Stimulated activated CD8-positive, alpha-beta memory T cell treated with anti-CD3 and anti-CD28 coated beads, Interleukin-15, amount 100 ng/mL, for 4 hours (primary cell): ENCODE data around the gene TRPM1.

Source experiments
- DNase-seq, 2 donors: peaks; one replicate each; pipeline ENCODE4 v3.0.0-alpha.2; 2020; ENCODE audit warnings: low read depth in 2 of 2

The TRPM1 gene

GRCh38 chr15:31020542-31020941 lies 81.0 kb downstream of the TRPM1 start:
- no peak for DNase-seq

GRCh38 chr15:31019986-31020385 lies 81.5 kb downstream of the TRPM1 start:
- DNase-seq = no peak

GRCh38 chr15:31017311-31017710 lies 84.2 kb downstream of the TRPM1 start:
- no peak for DNase-seq

GRCh38 chr15:31016446-31016915 lies 85.0 kb downstream of the TRPM1 start:
- DNase-seq = no peak

- DNase-seq = no peak
Observed at GRCh38 chr15:31014608-31014925, 87.0 kb downstream of the TRPM1 start.

GRCh38 chr15:31013863-31014607 lies 87.5 kb downstream of the TRPM1 start:
- no peak for DNase-seq

- DNase-seq = no peak
Observed at GRCh38 chr15:31012455-31012854, 89.1 kb downstream of the TRPM1 start.

- no peak for DNase-seq
Observed at GRCh38 chr15:31010036-31010435, 91.5 kb downstream of the TRPM1 start.

GRCh38 chr15:31005660-31006059 lies 95.9 kb downstream of the TRPM1 start:
- no peak for DNase-seq

- DNase-seq = no peak
Observed at GRCh38 chr15:31004220-31004733, 97.2 kb downstream of the TRPM1 start.

- no peak for DNase-seq
Observed at GRCh38 chr15:31001702-31002101, 99.8 kb downstream of the TRPM1 start.

GRCh38 chr15:30999729-31000128 lies 101.8 kb downstream of the TRPM1 start:
- no peak for DNase-seq

- no peak for DNase-seq
Observed at GRCh38 chr15:30997270-30997669, 104.3 kb downstream of the TRPM1 start.

- DNase-seq = no peak
Observed at GRCh38 chr15:30992249-30992864, 109.2 kb downstream of the TRPM1 start.

- DNase-seq = peak; percentile 23 to 57
Observed at GRCh38 chr15:30991255-30992235, 110.0 kb downstream of the TRPM1 start, which contains the start of gene MTMR10. TSS of gene MTMR10 (minus strand) at chr15:30991628. CDS start at chr15:30991506, 122 bp downstream.

- DNase-seq = no peak
Observed at GRCh38 chr15:30990446-30991254, 110.9 kb downstream of the TRPM1 start.

GRCh38 chr15:30990036-30990435 lies 111.5 kb downstream of the TRPM1 start:
- no peak for DNase-seq

- DNase-seq = no peak
Observed at GRCh38 chr15:30985081-30985531, 116.4 kb downstream of the TRPM1 start.

- DNase-seq = no peak
Observed at GRCh38 chr15:30984542-30984941, 117.0 kb downstream of the TRPM1 start.

GRCh38 chr15:30984118-30984517 lies 117.4 kb downstream of the TRPM1 start:
- DNase-seq = no peak

GRCh38 chr15:30979457-30979856 lies 122.1 kb downstream of the TRPM1 start:
- no peak for DNase-seq
